Activated naive CD8-positive, alpha-beta T cell treated with anti-CD3 and anti-CD28 coated beads for 36 hours (primary cell): ENCODE measurements around the gene UBE2M. TPM values are rescaled to one million over a fixed set of nuclear protein-coding genes. Genes with fewer than 3 reads are reported as not detected.
A peak's percentile ranks its signal among the peaks of the same experiment; 100 is the strongest.
"Not testable (repeated sequence)": the region's sequence is repeated elsewhere in the genome, so short reads cannot be mapped to it uniquely, and the experiment has no call there.

Experiments
- DNase-seq: peaks from one replicate; pipeline ENCODE4 v3.0.0; 2021
- H3K27ac Mint-ChIP-seq: one replicate; pipeline ENCODE4 v1.8.0; 2022; ENCODE audit warnings: mild to moderate bottlenecking, moderate library complexity, mixed read lengths
- H3K27me3 Mint-ChIP-seq: one replicate; pipeline ENCODE4 v1.8.0; 2022; ENCODE audit warnings: mild to moderate bottlenecking, mixed read lengths
- H3K36me3 Mint-ChIP-seq: one replicate; pipeline ENCODE4 v1.8.0; 2021; ENCODE audit warnings: mild to moderate bottlenecking, mixed read lengths
- H3K4me1 Mint-ChIP-seq: one replicate; pipeline ENCODE4 v1.8.0; 2021; ENCODE audit warnings: mixed read lengths
- H3K4me3 Mint-ChIP-seq: one replicate; pipeline ENCODE4 v1.8.0; 2022; ENCODE audit warnings: mild to moderate bottlenecking, moderate library complexity, mixed read lengths
- H3K9me3 Mint-ChIP-seq: one replicate; pipeline ENCODE4 v1.8.0; 2022; ENCODE audit warnings: mixed read lengths
- total RNA-seq, 2 experiments: library from RNA; stranded (reverse); gene quantifications; one replicate each; pipeline ENCODE4 v1.2.3, GENCODE V29; 2021

The UBE2M gene
- total RNA-seq, 2 experiments from 2014 or later, result 154 to 162 TPM

DNA sequence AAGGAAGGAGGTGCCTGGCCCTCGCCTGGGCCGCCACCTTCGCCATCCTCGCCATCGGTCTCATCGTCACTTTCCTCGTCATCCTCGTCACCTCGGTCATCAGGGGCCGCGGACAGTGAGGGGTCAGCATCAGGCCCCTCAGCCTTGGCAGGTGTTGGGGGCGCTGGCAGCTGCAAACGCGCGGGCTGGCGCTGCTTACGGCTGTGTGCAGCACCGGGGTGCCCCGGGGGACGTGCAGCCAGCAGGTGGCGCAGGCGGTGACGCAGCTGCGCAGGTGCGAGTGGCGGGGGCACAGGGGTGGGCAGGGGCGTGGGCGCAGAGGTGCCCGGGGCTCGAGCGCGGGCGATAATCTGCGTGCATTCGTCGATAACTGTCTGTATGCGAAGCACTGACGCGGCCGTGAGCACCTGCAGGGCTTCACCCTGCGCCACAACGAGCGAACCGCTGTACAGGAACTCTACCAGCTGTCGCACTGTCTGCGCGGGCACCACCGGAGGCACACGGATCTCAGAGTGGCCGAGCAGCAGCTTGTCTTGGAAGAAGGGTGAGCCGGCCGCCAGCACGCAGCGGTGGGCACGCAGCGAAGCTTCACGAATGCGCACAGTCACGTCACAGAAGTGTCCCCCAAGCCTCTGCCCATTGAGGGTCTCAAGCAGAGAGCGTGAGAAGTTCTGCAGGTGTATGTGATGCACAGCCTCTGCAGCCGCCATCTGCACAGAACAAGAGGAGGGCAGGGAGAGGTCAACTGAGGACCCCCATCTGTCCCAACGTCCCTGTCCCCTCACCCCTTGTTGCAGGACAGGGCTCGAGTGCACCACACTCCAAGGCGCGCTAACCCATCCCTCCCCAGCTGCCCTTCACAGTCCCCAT lies 41.2 kb downstream of the UBE2M start:
- H3K27ac Mint-ChIP-seq, result no peak overlapping the region
- H3K4me3 Mint-ChIP-seq, result peak overlapping the region; percentile 96
- peaks cover 26% of the 10 kb centered on the region for H3K36me3 Mint-ChIP-seq
- no peaks in the 10 kb centered on the region for H3K27me3 Mint-ChIP-seq
- H3K9me3 Mint-ChIP-seq, result no peaks in the 10 kb centered on the region
- DNase-seq, result no peak
- H3K4me1 Mint-ChIP-seq, result peaks cover 29% of the 10 kb centered on the region

DNA sequence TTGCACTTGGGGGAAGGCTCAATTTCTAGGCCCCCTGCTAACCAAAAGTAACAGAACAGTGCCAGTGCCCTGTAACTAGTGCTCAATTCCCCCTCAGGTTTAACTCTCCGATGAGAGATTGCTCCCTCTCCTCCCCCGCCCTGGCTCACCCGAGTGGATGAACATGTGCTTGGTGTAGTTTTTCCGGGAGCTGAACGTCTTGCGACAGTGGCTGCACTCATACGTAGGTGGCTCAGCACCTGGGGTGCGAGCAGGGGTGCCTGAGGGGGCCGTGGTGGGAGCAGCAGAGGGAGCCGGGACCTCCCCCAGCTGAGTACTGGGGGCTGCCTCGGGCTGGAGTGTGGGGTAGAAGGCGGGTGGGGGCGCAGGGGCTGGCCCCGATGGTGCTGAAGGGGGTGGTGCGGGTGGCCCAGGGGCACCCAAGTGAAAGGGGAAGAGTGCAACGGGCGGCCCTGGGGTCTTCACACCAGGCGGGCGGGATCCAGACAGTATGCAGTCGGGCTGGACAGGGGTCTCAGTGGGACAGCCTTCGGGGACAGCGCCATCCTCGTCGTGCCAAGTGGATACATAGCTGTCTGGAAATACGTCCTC lies 42.1 kb downstream of the UBE2M start:
- Mint-ChIP-seq H3K4me3 (peak overlapping the region; percentile 90), H3K4me1 (peaks cover 29% of the 10 kb centered on the region), H3K27me3 (no peaks in the 10 kb centered on the region), H3K27ac (peak overlapping the region; percentile 38), H3K36me3 (peaks cover 26% of the 10 kb centered on the region), H3K9me3 (no peaks in the 10 kb centered on the region)
- DNase-seq, result no peak

DNA sequence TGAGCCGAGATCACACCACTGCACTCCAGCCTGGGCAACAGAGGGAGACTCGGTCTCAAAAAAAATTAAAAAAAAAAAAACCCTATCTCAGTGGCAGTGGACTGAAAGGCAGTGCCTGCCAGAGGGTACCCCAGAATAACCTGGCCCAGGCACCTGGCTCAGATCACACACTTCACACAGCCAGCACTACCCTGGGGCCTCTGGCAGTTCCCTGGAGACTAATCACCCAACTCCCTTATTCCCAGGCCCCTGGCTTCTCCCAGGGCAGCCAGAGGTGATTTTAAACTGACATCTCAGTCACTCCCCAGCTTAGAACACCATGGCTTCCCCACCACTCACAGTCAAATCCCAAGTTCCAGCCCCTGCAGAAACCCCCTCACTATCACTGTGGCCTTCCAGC lies 43.2 kb downstream of the UBE2M start:
- H3K4me3 Mint-ChIP-seq, result peak overlapping the region; percentile 90
- H3K9me3 Mint-ChIP-seq, result no peaks in the 10 kb centered on the region
- H3K27me3 Mint-ChIP-seq, result no peaks in the 10 kb centered on the region
- H3K27ac Mint-ChIP-seq, result peak overlapping the region; percentile 64
- H3K36me3 Mint-ChIP-seq, result peaks cover 26% of the 10 kb centered on the region
- H3K4me1 Mint-ChIP-seq, result peaks cover 25% of the 10 kb centered on the region
- DNase-seq, result no peak

DNA sequence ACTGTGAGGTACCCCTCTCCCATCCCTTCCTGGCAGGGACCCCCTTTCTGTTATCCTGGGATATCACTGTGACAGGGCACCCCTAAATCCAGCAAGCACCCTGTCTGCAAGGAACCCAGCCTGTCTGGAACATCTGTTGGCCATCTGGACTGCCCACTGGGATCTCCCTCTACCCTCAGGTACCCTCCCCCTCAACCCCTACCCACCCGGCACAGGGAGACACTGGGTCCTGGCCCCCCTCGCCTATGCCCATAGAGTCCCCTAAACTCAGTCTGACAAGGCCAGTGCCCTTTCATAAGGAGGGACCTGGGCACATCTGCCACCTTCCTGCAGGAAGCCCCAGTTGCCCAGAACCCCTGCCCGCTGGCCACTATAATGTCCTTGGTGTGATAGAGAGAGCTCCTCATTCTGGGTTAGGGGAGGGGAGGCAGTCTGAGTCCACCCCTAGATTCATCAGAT lies 43.8 kb downstream of the UBE2M start:
- no peaks in the 10 kb centered on the region for H3K27me3 Mint-ChIP-seq
- H3K4me1 Mint-ChIP-seq, result peaks cover 22% of the 10 kb centered on the region
- H3K36me3 Mint-ChIP-seq, result peaks cover 26% of the 10 kb centered on the region
- H3K4me3 Mint-ChIP-seq, result peak overlapping the region; percentile 90
- H3K27ac Mint-ChIP-seq, result peak overlapping the region; percentile 94
- no peak for DNase-seq
- H3K9me3 Mint-ChIP-seq, result no peaks in the 10 kb centered on the region

DNA sequence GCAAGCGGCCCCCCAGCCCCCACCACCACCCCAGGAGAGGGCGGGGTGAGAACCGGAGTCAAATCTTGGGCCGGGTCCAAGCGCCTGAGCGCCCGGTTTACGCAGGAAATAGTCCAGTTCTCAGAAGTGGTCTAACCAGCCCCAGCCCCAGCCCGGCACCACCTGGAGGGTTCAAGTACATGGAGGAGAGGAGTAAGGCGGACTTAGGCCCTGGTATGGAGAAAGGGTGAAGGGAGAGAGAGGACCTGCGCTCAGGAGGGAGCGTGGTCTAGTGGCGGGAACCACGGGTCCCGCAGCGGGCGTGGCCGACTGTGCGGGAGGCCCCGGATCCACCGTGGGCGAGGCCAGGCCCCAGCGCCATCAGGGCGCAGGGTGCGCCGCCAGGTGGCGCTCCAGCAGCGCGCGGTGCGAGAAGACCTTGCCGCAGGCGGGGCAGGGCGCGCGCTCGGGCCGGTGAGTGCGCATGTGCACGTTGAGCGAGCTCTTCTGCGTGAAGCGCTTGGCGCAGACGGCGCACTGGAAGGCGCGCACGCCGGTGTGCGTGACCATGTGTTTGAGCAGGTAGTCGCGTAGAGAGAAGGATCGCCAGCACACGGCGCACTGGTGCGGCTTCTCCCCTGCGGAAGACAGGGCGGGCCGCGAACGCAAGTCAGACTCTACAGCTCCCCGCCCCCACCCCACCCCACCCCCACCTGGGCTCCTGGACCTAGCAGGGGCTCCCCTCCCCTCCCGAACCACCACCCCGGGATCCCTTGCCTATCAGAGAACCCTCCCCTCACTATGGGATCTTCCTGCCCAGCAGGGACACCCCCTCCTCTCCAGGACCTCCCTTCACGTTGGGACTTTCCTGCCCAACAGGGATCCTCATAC lies 44.5 kb downstream of the UBE2M start:
- H3K27me3 Mint-ChIP-seq, result no peaks in the 10 kb centered on the region
- peak; percentile 99 for DNase-seq
- peak overlapping the region; percentile 94 for H3K27ac Mint-ChIP-seq
- H3K4me3 Mint-ChIP-seq, result peak overlapping the region; percentile 90
- H3K4me1 Mint-ChIP-seq, result peaks cover 22% of the 10 kb centered on the region
- no peaks in the 10 kb centered on the region for H3K9me3 Mint-ChIP-seq
- H3K36me3 Mint-ChIP-seq, result peaks cover 23% of the 10 kb centered on the region

DNA sequence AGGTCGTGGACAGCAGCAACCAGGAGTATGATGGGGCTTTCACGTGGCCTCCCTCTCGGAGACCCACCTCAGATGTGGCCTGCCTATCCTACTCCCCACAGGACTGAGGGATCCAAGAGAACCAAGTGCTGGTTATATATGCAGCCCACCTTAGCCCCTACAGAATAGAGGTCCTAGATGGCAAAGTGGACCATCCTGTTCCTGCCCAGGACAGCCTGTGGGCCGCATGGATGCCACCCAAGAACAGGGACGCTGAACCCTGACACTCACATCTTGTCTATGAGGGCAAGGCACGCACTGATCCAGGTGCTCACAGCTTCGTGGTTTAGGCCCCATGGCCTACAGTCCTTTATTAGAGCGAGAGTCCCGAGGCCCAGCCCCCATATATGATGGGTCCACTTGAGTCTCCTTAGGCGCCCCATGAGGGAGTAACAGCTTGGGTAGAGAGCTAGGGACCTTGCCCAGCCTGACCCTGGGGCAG lies 45.2 kb downstream of the UBE2M start:
- Mint-ChIP-seq H3K36me3 (peaks cover 21% of the 10 kb centered on the region), H3K9me3 (no peaks in the 10 kb centered on the region), H3K27me3 (no peaks in the 10 kb centered on the region), H3K4me3 (peak overlapping the region; percentile 90), H3K4me1 (peaks cover 22% of the 10 kb centered on the region), H3K27ac (peak overlapping the region; percentile 91)
- DNase-seq, result no peak

DNA sequence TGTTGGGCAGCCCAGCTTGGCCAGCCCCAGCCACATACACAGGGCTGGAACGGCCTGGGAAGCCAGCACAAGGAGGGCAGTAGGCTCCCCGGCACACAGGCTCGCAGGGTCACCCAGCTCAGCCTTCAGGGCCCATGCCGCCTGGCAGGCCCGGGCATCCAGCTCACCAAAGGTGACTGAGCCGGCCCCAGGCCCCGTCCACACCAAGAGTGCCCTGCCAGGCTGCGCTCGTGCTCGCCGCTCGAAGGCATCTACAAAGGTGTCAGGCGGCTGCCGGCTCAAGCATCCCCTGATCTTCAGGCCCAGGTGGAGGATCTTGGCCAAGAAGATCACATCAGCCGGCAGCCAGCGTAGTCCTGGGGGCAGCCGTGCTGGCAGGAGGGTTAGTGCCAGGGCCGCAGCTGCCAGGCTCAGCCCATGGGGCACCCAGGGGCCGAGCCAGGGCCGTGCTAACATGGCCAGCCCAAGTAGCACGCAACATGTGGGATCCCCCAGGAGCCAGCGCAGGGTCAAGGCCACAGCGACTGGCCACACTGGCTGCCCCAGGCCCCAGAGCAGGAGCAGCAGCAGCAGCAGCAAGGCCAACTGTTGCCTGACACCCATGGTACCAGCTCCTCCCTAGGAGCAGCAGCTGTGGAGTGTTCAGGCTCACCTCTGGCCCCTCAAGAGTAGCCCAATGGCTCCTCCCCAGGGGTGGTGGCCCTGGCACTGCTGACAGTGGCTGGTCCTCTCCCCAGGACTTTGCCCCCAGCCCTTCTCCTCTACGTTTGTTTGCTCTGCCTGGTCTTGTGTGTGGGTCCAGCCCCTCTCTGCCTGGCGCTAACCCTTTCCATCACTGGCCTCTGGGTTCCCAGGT lies 46.8 kb downstream of the UBE2M start, which contains the start of gene SLC27A5:
SLC27A5 (minus strand) TSS at position 640 of the 856 bp plus-strand sequence; CDS start at position 603, 37 bp downstream.
- Mint-ChIP-seq H3K4me3 (no peak within 1 kb of the TSS), H3K9me3 (peaks cover 9% of the 10 kb centered on the region), H3K27ac (peak within 1 kb of the TSS; percentile 91), H3K36me3 (peaks cover 28% of the 10 kb centered on the region), H3K27me3 (no peaks in the 10 kb centered on the region), H3K4me1 (peaks cover 16% of the 10 kb centered on the region)
- DNase-seq, result no peak

DNA sequence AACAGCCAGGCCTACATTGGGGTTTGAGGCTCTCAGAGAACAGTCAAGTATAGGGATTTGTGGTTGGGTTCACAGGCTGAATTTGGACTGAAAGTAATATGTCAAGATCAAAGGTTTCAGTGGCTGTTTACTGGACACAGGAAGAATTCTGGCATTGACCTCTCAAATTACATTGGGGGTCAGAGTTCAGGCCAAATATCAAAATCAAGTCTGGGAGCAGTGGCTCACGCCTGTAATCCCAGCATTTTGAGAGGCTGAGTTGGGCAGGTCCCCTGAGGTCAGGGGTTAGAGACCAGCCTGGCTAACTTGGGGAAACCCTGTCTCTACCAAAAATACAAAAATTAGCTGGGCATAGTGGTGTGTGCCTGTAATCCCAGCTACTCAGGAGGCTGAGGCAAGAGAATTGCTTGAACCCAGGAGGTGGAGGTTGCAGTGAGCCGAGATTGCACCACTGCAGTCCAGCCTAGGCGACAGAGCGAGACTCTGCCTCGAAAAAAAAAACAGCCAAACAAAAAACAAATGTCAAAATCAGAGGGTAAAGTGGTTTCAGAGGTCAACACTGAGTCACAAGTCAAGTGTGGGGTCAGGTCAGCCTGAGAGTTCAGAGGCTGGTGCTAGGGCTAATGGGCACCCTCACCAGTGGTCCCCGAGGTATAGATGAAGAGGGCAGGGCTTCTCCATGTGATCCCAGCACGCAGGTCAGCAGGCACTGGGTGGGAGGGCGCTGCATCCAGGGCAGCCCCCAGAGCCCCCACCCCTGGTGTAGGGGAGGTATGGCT lies 48.1 kb downstream of the UBE2M start:
- DNase-seq, result no peak
- Mint-ChIP-seq H3K9me3 (peaks cover 9% of the 10 kb centered on the region), H3K36me3 (peaks cover 21% of the 10 kb centered on the region), H3K4me1 (peaks cover 7% of the 10 kb centered on the region), H3K4me3 (no peak overlapping the region), H3K27ac (no peak overlapping the region), H3K27me3 (no peaks in the 10 kb centered on the region)

DNA sequence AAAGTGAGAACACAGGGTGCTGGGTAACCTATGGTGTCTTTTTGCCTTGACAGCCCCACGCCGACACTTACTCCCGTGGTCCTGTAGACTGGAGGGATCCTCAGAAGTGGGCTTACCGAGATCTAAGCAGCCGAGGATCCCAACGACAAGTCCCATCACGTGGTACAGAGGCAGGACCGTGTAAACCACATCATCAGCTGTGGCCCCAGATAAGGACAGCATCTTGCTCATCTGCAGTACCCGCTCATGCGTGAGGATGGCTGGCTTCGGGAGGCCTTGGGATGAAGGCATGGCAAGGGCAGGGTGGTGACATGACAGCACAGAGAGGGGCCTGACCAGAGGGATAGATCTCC lies 48.7 kb downstream of the UBE2M start:
- DNase-seq, result no peak
- H3K27me3 Mint-ChIP-seq, result no peaks in the 10 kb centered on the region
- peaks cover 3% of the 10 kb centered on the region for H3K4me1 Mint-ChIP-seq
- H3K36me3 Mint-ChIP-seq, result peaks cover 17% of the 10 kb centered on the region
- peaks cover 9% of the 10 kb centered on the region for H3K9me3 Mint-ChIP-seq
- H3K4me3 Mint-ChIP-seq, result no peak overlapping the region
- no peak overlapping the region for H3K27ac Mint-ChIP-seq

DNA sequence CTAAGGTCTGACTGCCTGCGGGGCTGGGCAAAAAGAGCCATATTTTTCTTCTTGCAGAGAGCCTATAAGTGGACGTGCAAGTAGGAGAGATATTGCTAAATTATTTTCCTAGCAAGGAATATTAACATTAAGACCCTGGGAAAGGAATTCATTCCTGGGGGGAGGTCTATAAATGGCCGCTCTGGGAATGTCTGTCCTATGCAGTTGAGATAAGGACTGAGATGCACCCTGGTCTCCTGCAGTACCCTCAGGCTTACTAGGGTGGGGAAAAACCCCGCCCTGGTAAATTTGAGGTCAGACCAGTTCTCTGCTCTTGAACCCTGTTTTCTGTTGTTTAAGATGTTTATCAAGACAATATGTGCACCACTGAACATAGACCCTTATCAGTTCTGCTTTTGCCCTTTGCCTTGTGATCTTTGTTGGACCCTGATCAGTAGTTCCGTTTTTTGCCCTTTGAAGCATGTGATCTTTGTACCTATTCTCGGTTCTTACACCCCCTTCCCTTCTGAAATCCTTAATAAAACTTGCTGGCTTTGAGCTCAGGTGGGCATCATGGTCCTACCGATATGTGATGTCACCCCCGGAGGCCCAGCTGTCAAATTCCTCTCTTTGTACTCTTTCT lies 50.7 kb downstream of the UBE2M start:
- not testable (repeated sequence) for H3K27ac Mint-ChIP-seq, DNase-seq, H3K4me3 Mint-ChIP-seq, H3K27me3 Mint-ChIP-seq, H3K4me1 Mint-ChIP-seq
- Mint-ChIP-seq H3K36me3 (peaks cover 13% of the 10 kb centered on the region), H3K9me3 (peaks cover 14% of the 10 kb centered on the region)
